ENCODE data around the gene ALB.

DNA sequence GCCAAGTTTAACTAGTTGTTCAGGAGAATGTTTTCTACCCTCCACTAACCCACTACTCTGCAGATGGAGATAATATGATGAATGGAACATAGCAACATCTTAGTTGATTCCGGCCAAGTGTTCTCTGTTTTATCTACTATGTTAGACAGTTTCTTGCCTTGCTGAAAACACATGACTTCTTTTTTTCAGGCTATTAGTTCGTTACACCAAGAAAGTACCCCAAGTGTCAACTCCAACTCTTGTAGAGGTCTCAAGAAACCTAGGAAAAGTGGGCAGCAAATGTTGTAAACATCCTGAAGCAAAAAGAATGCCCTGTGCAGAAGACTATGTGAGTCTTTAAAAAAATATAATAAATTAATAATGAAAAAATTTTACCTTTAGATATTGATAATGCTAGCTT lies 13.3 kb downstream of the ALB start:
- TF ChIP-seq, protein P1, sequence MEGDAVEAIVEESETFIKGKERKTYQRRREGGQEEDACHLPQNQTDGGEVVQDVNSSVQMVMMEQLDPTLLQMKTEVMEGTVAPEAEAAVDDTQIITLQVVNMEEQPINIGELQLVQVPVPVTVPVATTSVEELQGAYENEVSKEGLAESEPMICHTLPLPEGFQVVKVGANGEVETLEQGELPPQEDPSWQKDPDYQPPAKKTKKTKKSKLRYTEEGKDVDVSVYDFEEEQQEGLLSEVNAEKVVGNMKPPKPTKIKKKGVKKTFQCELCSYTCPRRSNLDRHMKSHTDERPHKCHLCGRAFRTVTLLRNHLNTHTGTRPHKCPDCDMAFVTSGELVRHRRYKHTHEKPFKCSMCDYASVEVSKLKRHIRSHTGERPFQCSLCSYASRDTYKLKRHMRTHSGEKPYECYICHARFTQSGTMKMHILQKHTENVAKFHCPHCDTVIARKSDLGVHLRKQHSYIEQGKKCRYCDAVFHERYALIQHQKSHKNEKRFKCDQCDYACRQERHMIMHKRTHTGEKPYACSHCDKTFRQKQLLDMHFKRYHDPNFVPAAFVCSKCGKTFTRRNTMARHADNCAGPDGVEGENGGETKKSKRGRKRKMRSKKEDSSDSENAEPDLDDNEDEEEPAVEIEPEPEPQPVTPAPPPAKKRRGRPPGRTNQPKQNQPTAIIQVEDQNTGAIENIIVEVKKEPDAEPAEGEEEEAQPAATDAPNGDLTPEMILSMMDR (IDR thresholded peaks at IDR 0.05): no peak
- TF ChIP-seq POLR2A (IDR thresholded peaks at IDR 0.05) (no peak), EP300 (IDR thresholded peaks at IDR 0.05) (no peak)
